ENCODE data around the gene POU3F1.

GRCh38 chr1:38051079-38051543 is 4.5 kb upstream of the POU3F1 start:
- TF ChIP-seq CTCF (IDR thresholded peaks at IDR 0.05) (no peak), POLR2A (IDR thresholded peaks at IDR 0.05) (no peak)

Measured in Peyer's patch (tissue), 4 donors.